H9 (cell line): Measurements from ENCODE around the gene NBEAL2. TPM values are rescaled to one million over a fixed set of nuclear protein-coding genes. Genes with fewer than 3 reads are reported as not detected.

ENCODE experiments used
- DNase-seq: peaks from one replicate; pipeline ENCODE4 v3.0.0-alpha.2; 2017
- H2AFZ ChIP-seq: one replicate; pipeline ENCODE4 v1.6.1; 2013; ENCODE audit warnings: mild to moderate bottlenecking, low read length, control low read depth, moderate library complexity
- H2AK5ac ChIP-seq: 2 replicates; pipeline ENCODE4 v1.6.1; 2013; ENCODE audit warnings: low read length, control low read depth, mixed read lengths; ENCODE audit not compliant: insufficient read length
- H2BK120ac ChIP-seq: one replicate; pipeline ENCODE4 v1.6.1; 2013; ENCODE audit warnings: low read depth, mild to moderate bottlenecking, low read length, control low read depth, inconsistent platforms; ENCODE audit not compliant: poor library complexity, severe bottlenecking
- H2BK12ac ChIP-seq: 2 replicates; pipeline ENCODE4 v1.6.1; 2013; ENCODE audit warnings: low read length, control low read depth, mixed read lengths, low read depth; ENCODE audit not compliant: insufficient read length
- H2BK15ac ChIP-seq: 2 replicates; pipeline ENCODE4 v1.6.1; 2013; ENCODE audit warnings: low read depth, low read length, control low read depth
- H2BK20ac ChIP-seq: one replicate; pipeline ENCODE4 v1.6.1; 2013; ENCODE audit warnings: low read depth, mild to moderate bottlenecking, low read length, control low read depth, inconsistent platforms; ENCODE audit not compliant: poor library complexity, severe bottlenecking
- H2BK5ac ChIP-seq: 2 replicates; pipeline ENCODE4 v1.6.1; 2013; ENCODE audit warnings: low read length, control low read depth, mixed read lengths; ENCODE audit not compliant: insufficient read length
- H3K14ac ChIP-seq: 2 replicates; pipeline ENCODE4 v1.6.1; 2013; ENCODE audit warnings: low read length, control low read depth; ENCODE audit not compliant: insufficient read depth
- H3K18ac ChIP-seq: 2 replicates; pipeline ENCODE4 v1.6.1; 2013; ENCODE audit warnings: low read depth, mild to moderate bottlenecking, mixed read lengths, low read length, control low read depth; ENCODE audit not compliant: insufficient read length
- H3K23ac ChIP-seq: 2 replicates; pipeline ENCODE4 v1.6.1; 2013; ENCODE audit warnings: low read length, control low read depth, mixed read lengths, low read depth; ENCODE audit not compliant: insufficient read length
- H3K23me2 ChIP-seq: 2 replicates; pipeline ENCODE4 v1.6.1; 2013; ENCODE audit warnings: low read depth, mild to moderate bottlenecking, mixed read lengths, low read length, control low read depth; ENCODE audit not compliant: insufficient read length, poor library complexity, severe bottlenecking
- H3K27ac ChIP-seq: 2 replicates; pipeline ENCODE4 v1.5.1; 2013; ENCODE audit warnings: low read length, control low read depth, mixed read lengths, low read depth; ENCODE audit not compliant: insufficient read length
- H3K27me3 ChIP-seq: 2 replicates; pipeline ENCODE4 v1.6.1; 2013; ENCODE audit warnings: low read length, control low read depth, inconsistent platforms; ENCODE audit not compliant: insufficient read depth
- H3K4ac ChIP-seq: 2 replicates; pipeline ENCODE4 v1.6.1; 2013; ENCODE audit warnings: low read depth, mild to moderate bottlenecking, control low read depth, inconsistent platforms, low read length, moderate library complexity
- H3K4me1 ChIP-seq: 2 replicates; pipeline ENCODE4 v1.6.1; 2013; ENCODE audit warnings: low read length, control low read depth, inconsistent platforms; ENCODE audit not compliant: insufficient read depth
- H3K4me2 ChIP-seq: 2 replicates; pipeline ENCODE4 v1.6.1; 2013; ENCODE audit warnings: low read length, control low read depth, mixed read lengths; ENCODE audit not compliant: insufficient read length, insufficient read depth
- H3K56ac ChIP-seq: 2 replicates; pipeline ENCODE4 v1.6.1; 2013; ENCODE audit warnings: low read depth, mild to moderate bottlenecking, mixed read lengths, low read length, control low read depth; ENCODE audit not compliant: insufficient read length
- H3K79me1 ChIP-seq: 2 replicates; pipeline ENCODE4 v1.6.1; 2013; ENCODE audit warnings: low read depth, mild to moderate bottlenecking, moderate library complexity, low read length, control low read depth, inconsistent platforms; ENCODE audit not compliant: insufficient read depth, poor library complexity, severe bottlenecking
- H3K79me2 ChIP-seq: 2 replicates; pipeline ENCODE4 v1.6.1; 2013; ENCODE audit warnings: low read length, control low read depth, inconsistent platforms; ENCODE audit not compliant: insufficient read depth
- H3K9ac ChIP-seq: 2 replicates; pipeline ENCODE4 v1.6.1; 2013; ENCODE audit warnings: low read length, control low read depth, mixed read lengths; ENCODE audit not compliant: insufficient read length; ENCODE audit errors: extremely low read depth
- H3K9me3 ChIP-seq: one replicate; pipeline ENCODE4 v1.6.1; 2013; ENCODE audit warnings: low read depth, low read length, inconsistent platforms; ENCODE audit not compliant: control insufficient read depth
- H3T11ph ChIP-seq: one replicate; pipeline ENCODE4 v1.6.1; 2013; ENCODE audit warnings: mild to moderate bottlenecking, low read length, control low read depth, inconsistent platforms
- H4K20me1 ChIP-seq: one replicate; pipeline ENCODE4 v1.6.1; 2013; ENCODE audit not compliant: control insufficient read depth, insufficient read length, insufficient read depth
- H4K5ac ChIP-seq: 2 replicates; pipeline ENCODE4 v1.6.1; 2013; ENCODE audit warnings: low read depth, mild to moderate bottlenecking, mixed read lengths, low read length, control low read depth; ENCODE audit not compliant: insufficient read length
- H4K8ac ChIP-seq: replicated peaks from 2 replicates; pipeline ENCODE4 v1.6.1; 2013; ENCODE audit warnings: low read length, control low read depth, mixed read lengths, low read depth; ENCODE audit not compliant: insufficient read length
- H4K91ac ChIP-seq: 2 replicates; pipeline ENCODE4 v1.6.1; 2013; ENCODE audit warnings: low read depth, mild to moderate bottlenecking, moderate library complexity, mixed read lengths, low read length, control low read depth; ENCODE audit not compliant: insufficient read length
- H3K27ac Mint-ChIP-seq, 3 experiments: 2 replicates in 2 of 3; 3 replicates in 1 of 3; pipeline ENCODE4 v1.8.0; 2020 to 2021; ENCODE audit warnings: mixed read lengths in 3 of 3, mild to moderate bottlenecking in 1 of 3, moderate library complexity in 1 of 3
- H3K27me3 Mint-ChIP-seq: 2 replicates; pipeline ENCODE4 v1.8.0; 2021; ENCODE audit warnings: low read depth, mild to moderate bottlenecking, moderate library complexity, mixed read lengths
- H3K36me3 Mint-ChIP-seq, 3 experiments: 2 replicates in 2 of 3; 3 replicates in 1 of 3; pipeline ENCODE4 v1.8.0; 2020 to 2021; ENCODE audit warnings: low read depth in 3 of 3, mixed read lengths in 3 of 3; ENCODE audit not compliant: insufficient read depth in 1 of 3
- H3K4me1 Mint-ChIP-seq, 2 experiments: 2 replicates each; pipeline ENCODE4 v1.8.0; 2020; ENCODE audit warnings: mixed read lengths in 2 of 2
- H3K4me3 Mint-ChIP-seq, 2 experiments: 2 replicates in 1 of 2; 3 replicates in 1 of 2; pipeline ENCODE4 v1.8.0; 2020 to 2021; ENCODE audit warnings: mild to moderate bottlenecking in 2 of 2, mixed read lengths in 2 of 2, moderate library complexity in 1 of 2
- H3K9me3 Mint-ChIP-seq, 2 experiments: 2 replicates in 1 of 2; 3 replicates in 1 of 2; pipeline ENCODE4 v1.8.0; 2020; ENCODE audit warnings: mild to moderate bottlenecking in 2 of 2, mixed read lengths in 2 of 2, moderate library complexity in 1 of 2
- WGBS: extraction: QIAGEN DNeasy Blood & Tissue Kit; methylation state at CpG from one replicate; pipeline ENCODE4 v1.1.7; 2013; ENCODE audit warnings: missing lambda C conversion rate, low lambda C conversion rate, mixed read lengths; ENCODE audit not compliant: insufficient read length; ENCODE audit errors: extremely low coverage; 5-methylcytosine and 5-hydroxymethylcytosine counted together
- total RNA-seq: library from RNA; stranded (reverse); gene quantifications from 2 replicates; pipeline ENCODE4 v1.2.1, GENCODE V29; 2021
- TF ChIP-seq, protein P1 (sequence below): fragments of 200-600 bp; sonication (generic); conservative IDR thresholded peaks from 3 replicates; pipeline ENCODE4 v1.8.0; 2021; ENCODE audit warnings: antibody characterized with exemption, mild to moderate bottlenecking

NBEAL2 gene
- total RNA-seq, 1 experiment from 2014 or later: 52.1 TPM

DNA sequence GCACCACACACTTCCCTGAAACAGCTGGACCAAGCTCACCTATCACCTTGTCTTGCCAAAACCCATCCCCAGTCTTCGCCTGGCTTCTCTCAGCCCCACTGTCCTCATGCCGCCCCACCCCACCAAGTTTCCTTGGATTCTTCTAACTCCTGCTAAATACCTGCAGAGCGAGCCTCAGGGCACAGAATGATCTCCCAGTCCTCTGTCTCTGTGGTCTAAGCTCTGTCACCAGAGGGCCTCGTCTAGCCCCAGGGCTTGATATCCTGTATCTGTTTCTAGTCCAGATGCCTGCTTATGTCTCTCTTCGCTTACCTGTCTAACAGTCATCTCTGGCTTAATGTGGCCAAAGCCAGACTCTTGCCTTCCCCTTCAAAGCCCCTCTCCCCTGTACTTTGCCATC is 12.7 kb upstream of the NBEAL2 start:
- H3K9me3 Mint-ChIP-seq: peaks cover 6 to 21% of the 10 kb centered on the region in 2 experiments; a peak in 4 of 5 replicates

More for the DNA sequence above, 12.7 kb upstream of the NBEAL2 start:
- no peak overlapping the region for H3K9ac ChIP-seq
- no peak for DNase-seq
- H2BK12ac ChIP-seq: no peak overlapping the region
- H3K79me2 ChIP-seq: peaks cover 60% of the 10 kb centered on the region
- H3K23ac ChIP-seq: no peak overlapping the region
- H3K27me3 ChIP-seq: no peaks in the 10 kb centered on the region
- no peak overlapping the region for H3K27ac ChIP-seq
- Mint-ChIP-seq H3K4me1 (peaks cover 34 to 35% of the 10 kb centered on the region in 2 experiments), H3K27ac (peak overlapping the region in 2 of 3 experiments; percentile 64 to 89; a peak in 4 of 7 replicates), H3K27me3 (no peaks in the 10 kb centered on the region), H3K36me3 (peaks cover 32 to 44% (median 41%) of the 10 kb centered on the region in 3 experiments), H3K4me3 (no peak overlapping the region)
- no peak overlapping the region for H2BK15ac ChIP-seq
- no peak overlapping the region for H3K56ac ChIP-seq
- H3K4me2 ChIP-seq: no peak overlapping the region
- H3K4ac ChIP-seq: no peak overlapping the region
- no peak overlapping the region for H4K8ac ChIP-seq
- H3K9me3 ChIP-seq: no peaks in the 10 kb centered on the region
- H2BK5ac ChIP-seq: no peak overlapping the region
- no peak overlapping the region for H2AK5ac ChIP-seq
- H3T11ph ChIP-seq: no peak overlapping the region
- H4K91ac ChIP-seq: no peak overlapping the region
- no peak overlapping the region for H4K5ac ChIP-seq
- H4K20me1 ChIP-seq: peaks cover 3% of the 10 kb centered on the region
- no peak overlapping the region for H3K18ac ChIP-seq
- no peak overlapping the region for H3K14ac ChIP-seq
- no peak overlapping the region for H2BK20ac ChIP-seq
- WGBS: no CpG with 5 or more reads among the region's 5 CpGs
- no peak overlapping the region for H2BK120ac ChIP-seq
- peaks cover 17% of the 10 kb centered on the region for H3K79me1 ChIP-seq
- no peak overlapping the region for H2AFZ ChIP-seq
- H3K23me2 ChIP-seq: no peaks in the 10 kb centered on the region
- TF ChIP-seq, protein P1, sequence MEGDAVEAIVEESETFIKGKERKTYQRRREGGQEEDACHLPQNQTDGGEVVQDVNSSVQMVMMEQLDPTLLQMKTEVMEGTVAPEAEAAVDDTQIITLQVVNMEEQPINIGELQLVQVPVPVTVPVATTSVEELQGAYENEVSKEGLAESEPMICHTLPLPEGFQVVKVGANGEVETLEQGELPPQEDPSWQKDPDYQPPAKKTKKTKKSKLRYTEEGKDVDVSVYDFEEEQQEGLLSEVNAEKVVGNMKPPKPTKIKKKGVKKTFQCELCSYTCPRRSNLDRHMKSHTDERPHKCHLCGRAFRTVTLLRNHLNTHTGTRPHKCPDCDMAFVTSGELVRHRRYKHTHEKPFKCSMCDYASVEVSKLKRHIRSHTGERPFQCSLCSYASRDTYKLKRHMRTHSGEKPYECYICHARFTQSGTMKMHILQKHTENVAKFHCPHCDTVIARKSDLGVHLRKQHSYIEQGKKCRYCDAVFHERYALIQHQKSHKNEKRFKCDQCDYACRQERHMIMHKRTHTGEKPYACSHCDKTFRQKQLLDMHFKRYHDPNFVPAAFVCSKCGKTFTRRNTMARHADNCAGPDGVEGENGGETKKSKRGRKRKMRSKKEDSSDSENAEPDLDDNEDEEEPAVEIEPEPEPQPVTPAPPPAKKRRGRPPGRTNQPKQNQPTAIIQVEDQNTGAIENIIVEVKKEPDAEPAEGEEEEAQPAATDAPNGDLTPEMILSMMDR: 0 out of 3 replicates have a peak, but pooled peaks have one; percentile 15
- no peaks in the 10 kb centered on the region for H3K4me1 ChIP-seq
